Naive thymus-derived CD4-positive, alpha-beta T cell (primary cell): ENCODE data around the gene CDH13. TPM values are rescaled to one million over a fixed set of nuclear protein-coding genes. Genes with fewer than 3 reads are reported as not detected.

Source experiments
- ATAC-seq: fragments of 150-1000 bp; cut with Tn5 transposase; 2 replicates; pipeline ENCODE4 v1.10.0; 2021; ENCODE audit warnings: mild to moderate bottlenecking, moderate library complexity
- CTCF ChIA-PET: fragments of 350-600 bp; sonication (Branson Sonifier 250); formaldehyde crosslinking; loops from one replicate; lab custom pipeline; 2021; ENCODE audit warnings: antibody characterized with exemption; lab: Charles Lee
- POLR2A ChIA-PET: fragments of 350-600 bp; sonication (Branson Sonifier 250); formaldehyde crosslinking; loops from one replicate; lab custom pipeline; 2021; ENCODE audit warnings: antibody characterized with exemption, inconsistent platforms; lab: Charles Lee
- DNase-seq, 9 donors: peaks; one replicate each; pipeline versions ENCODE4 v3.0.0 to v3.0.0-alpha.2; 2020 to 2022; ENCODE audit warnings: mixed read lengths in 1 of 9
- H3K27ac ChIP-seq: one replicate; pipeline ENCODE4 v1.7.0; 2013; ENCODE audit warnings: mild to moderate bottlenecking, low read depth, low read length, moderate library complexity
- H3K27me3 ChIP-seq, 2 donors: one replicate each; pipeline ENCODE4 v1.7.0; 2013; ENCODE audit warnings: low read length in 2 of 2, mild to moderate bottlenecking in 2 of 2, moderate library complexity in 2 of 2; ENCODE audit not compliant: control insufficient read depth in 2 of 2, insufficient read depth in 2 of 2
- H3K36me3 ChIP-seq, 3 experiments: 1 replicate in 2 of 3; 2 replicates in 1 of 3; pipeline ENCODE4 v1.7.0; 2013; ENCODE audit warnings: low read length in 3 of 3, mild to moderate bottlenecking in 3 of 3, moderate library complexity in 1 of 3; ENCODE audit not compliant: insufficient read depth in 3 of 3, control insufficient read depth in 2 of 3
- H3K4me1 ChIP-seq, 2 donors: one replicate each; pipeline ENCODE4 v1.7.0; 2013; ENCODE audit warnings: low read length in 2 of 2, mild to moderate bottlenecking in 2 of 2, moderate library complexity in 1 of 2; ENCODE audit not compliant: control insufficient read depth in 2 of 2, insufficient read depth in 2 of 2
- H3K4me3 ChIP-seq: 2 replicates; pipeline ENCODE4 v1.7.0; 2013; ENCODE audit warnings: mild to moderate bottlenecking, low read length
- H3K9me3 ChIP-seq, 3 experiments: 1 replicate in 2 of 3; 2 replicates in 1 of 3; pipeline ENCODE4 v1.7.0; 2013; ENCODE audit warnings: low read length in 3 of 3; ENCODE audit not compliant: control insufficient read depth in 2 of 3
- H3K27ac Mint-ChIP-seq, 9 donors: one replicate each; pipeline ENCODE4 v1.8.0; 2020 to 2022; ENCODE audit warnings: mixed read lengths in 9 of 9, mild to moderate bottlenecking in 8 of 9, moderate library complexity in 5 of 9, inconsistent platforms in 2 of 9
- H3K27me3 Mint-ChIP-seq, 5 donors: one replicate each; pipeline ENCODE4 v1.8.0; 2021 to 2022; ENCODE audit warnings: mixed read lengths in 5 of 5, mild to moderate bottlenecking in 1 of 5
- H3K36me3 Mint-ChIP-seq, 5 donors: one replicate each; pipeline ENCODE4 v1.8.0; 2020 to 2022; ENCODE audit warnings: mixed read lengths in 5 of 5, mild to moderate bottlenecking in 3 of 5, inconsistent platforms in 1 of 5
- H3K4me1 Mint-ChIP-seq, 7 donors: one replicate each; pipeline ENCODE4 v1.8.0; 2020 to 2022; ENCODE audit warnings: mixed read lengths in 7 of 7, mild to moderate bottlenecking in 3 of 7, inconsistent platforms in 1 of 7
- H3K4me3 Mint-ChIP-seq, 10 donors: one replicate each; pipeline ENCODE4 v1.8.0; 2020 to 2022; ENCODE audit warnings: mild to moderate bottlenecking in 10 of 10, mixed read lengths in 10 of 10, moderate library complexity in 6 of 10, inconsistent platforms in 2 of 10
- H3K9me3 Mint-ChIP-seq, 11 donors: one replicate each; pipeline ENCODE4 v1.8.0; 2020 to 2022; ENCODE audit warnings: mixed read lengths in 11 of 11, mild to moderate bottlenecking in 4 of 11, inconsistent platforms in 1 of 11, moderate library complexity in 1 of 11
- intact Hi-C, 2 donors: fragments of 100-400 bp; cut with micrococcal nuclease; formaldehyde crosslinking; loops; one replicate each; pipeline ENCODE4 v1.15.1; 2023
- polyA plus RNA-seq, 2 donors: library from polyadenylated mRNA; unstranded; fragments of 300-500 nt; fragmentation: Illumina TruSeq; gene quantifications; one replicate each; pipeline ENCODE4 v1.2.3, GENCODE V29; 2021
- total RNA-seq, 6 experiments: library from RNA in 5 of 6; stranded (reverse) in 5 of 6; gene quantifications; 1 replicate in 5 of 6; 2 replicates in 1 of 6; pipeline ENCODE4 v1.2.3 and lab custom pipeline; 2021 to 2026

The CDH13 gene
- total and polyA plus RNA-seq, 7 experiments from 2014 or later = not detected

- Mint-ChIP-seq H3K27me3 (peaks cover 4 to 17% (median 9%) of the 10 kb centered on the region in 5 donors), H3K27ac (no peak overlapping the region), H3K4me3 (no peak overlapping the region), H3K9me3 (no peaks in the 10 kb centered on the region), H3K4me1 (peaks cover 0 to 6% (median 0%) of the 10 kb centered on the region in 7 donors), H3K36me3 (no peaks in the 10 kb centered on the region)
- DNase-seq (no peak), ATAC-seq (peak; percentile 53)
- intact Hi-C loops = no loop called here
- Histone ChIP-seq H3K9me3 (no peaks in the 10 kb centered on the region), H3K4me1 (no peaks in the 10 kb centered on the region), H3K27ac (no peak overlapping the region), H3K27me3 (no peaks in the 10 kb centered on the region), H3K36me3 (no peaks in the 10 kb centered on the region), H3K4me3 (no peak overlapping the region)
- ChIA-PET POLR2A (no interaction called here), CTCF (no interaction called here)
These were observed 1142.7 kb downstream of the CDH13 start for GRCh38 chr16:83769397-83770008.

- ChIA-PET CTCF (no interaction called here), POLR2A (no interaction called here)
- Histone ChIP-seq H3K36me3 (no peaks in the 10 kb centered on the region), H3K4me1 (no peaks in the 10 kb centered on the region), H3K27ac (no peak overlapping the region), H3K9me3 (no peaks in the 10 kb centered on the region), H3K27me3 (no peaks in the 10 kb centered on the region), H3K4me3 (no peak overlapping the region)
- Mint-ChIP-seq H3K4me3 (no peak overlapping the region), H3K9me3 (no peaks in the 10 kb centered on the region), H3K27ac (no peak overlapping the region), H3K4me1 (peaks cover 0 to 6% (median 0%) of the 10 kb centered on the region in 7 donors), H3K27me3 (peaks cover 4 to 26% (median 9%) of the 10 kb centered on the region in 5 donors), H3K36me3 (no peaks in the 10 kb centered on the region)
- DNase-seq (no peak), ATAC-seq (no peak)
- intact Hi-C loops = no loop called here
These were observed 1144.7 kb downstream of the CDH13 start for GRCh38 chr16:83771306-83771942.

GRCh38 chr16:83772806-83773205, 1146.0 kb downstream of the CDH13 start:
- H3K4me1 Mint-ChIP-seq = peaks cover 0 to 6% (median 0%) of the 10 kb centered on the region in 7 donors
- Histone ChIP-seq H3K27ac (no peak overlapping the region), H3K4me3 (no peak overlapping the region), H3K27me3 (no peaks in the 10 kb centered on the region), H3K4me1 (no peaks in the 10 kb centered on the region), H3K9me3 (no peaks in the 10 kb centered on the region), H3K36me3 (no peaks in the 10 kb centered on the region)
- no peak overlapping the region for H3K4me3 Mint-ChIP-seq
- no peaks in the 10 kb centered on the region for H3K36me3 Mint-ChIP-seq
- no peak for ATAC-seq
- H3K9me3 Mint-ChIP-seq = no peaks in the 10 kb centered on the region
- DNase-seq = no peak
- H3K27me3 Mint-ChIP-seq = peaks cover 4 to 28% (median 14%) of the 10 kb centered on the region in 5 donors
- ChIA-PET POLR2A (no interaction called here), CTCF (no interaction called here)
- no peak overlapping the region for H3K27ac Mint-ChIP-seq
- intact Hi-C loops = no loop called here

GRCh38 chr16:83774066-83774465, 1147.3 kb downstream of the CDH13 start:
- ChIA-PET POLR2A (no interaction called here), CTCF (interaction anchor here (0.6 kb wide), 1 partner anchor 273 kb away, joined by 3 read pairs; no protein-coding TSS in a partner anchor)
- H3K4me3 ChIP-seq = no peak overlapping the region
- H3K27ac ChIP-seq = no peak overlapping the region
- no peaks in the 10 kb centered on the region for H3K27me3 ChIP-seq
- Mint-ChIP-seq H3K9me3 (no peaks in the 10 kb centered on the region), H3K36me3 (no peaks in the 10 kb centered on the region), H3K4me3 (no peak overlapping the region), H3K27ac (no peak overlapping the region), H3K4me1 (peaks cover 0 to 6% (median 0%) of the 10 kb centered on the region in 7 donors), H3K27me3 (peaks cover 8 to 34% (median 14%) of the 10 kb centered on the region in 5 donors)
- H3K4me1 ChIP-seq = no peaks in the 10 kb centered on the region
- intact Hi-C loops = no loop called here
- no peak for DNase-seq
- ATAC-seq = peak; percentile 26
- no peaks in the 10 kb centered on the region for H3K9me3 ChIP-seq
- no peaks in the 10 kb centered on the region for H3K36me3 ChIP-seq

GRCh38 chr16:83776944-83777343, 1150.2 kb downstream of the CDH13 start:
- H3K27me3 Mint-ChIP-seq = peaks cover 8 to 28% (median 17%) of the 10 kb centered on the region in 5 donors

GRCh38 chr16:83779886-83780285, 1153.1 kb downstream of the CDH13 start:
- Mint-ChIP-seq H3K4me3 (no peak overlapping the region), H3K27me3 (peaks cover 8 to 28% (median 14%) of the 10 kb centered on the region in 5 donors), H3K9me3 (peaks cover 0 to 6% (median 0%) of the 10 kb centered on the region in 11 donors), H3K4me1 (no peaks in the 10 kb centered on the region), H3K27ac (no peak overlapping the region), H3K36me3 (peaks cover 0 to 3% (median 0%) of the 10 kb centered on the region in 5 donors)
- DNase-seq (no peak), ATAC-seq (no peak)
- intact Hi-C loops = no loop called here
- ChIA-PET CTCF (no interaction called here), POLR2A (no interaction called here)
- no peak overlapping the region for H3K4me3 ChIP-seq
- no peaks in the 10 kb centered on the region for H3K36me3 ChIP-seq
- H3K27me3 ChIP-seq = no peaks in the 10 kb centered on the region
- no peaks in the 10 kb centered on the region for H3K4me1 ChIP-seq
- H3K27ac ChIP-seq = no peak overlapping the region
- H3K9me3 ChIP-seq = no peaks in the 10 kb centered on the region

More at GRCh38 chr16:83776944-83777343, 1150.2 kb downstream of the CDH13 start:
- intact Hi-C loops = no loop called here
- Mint-ChIP-seq H3K4me3 (no peak overlapping the region), H3K4me1 (no peaks in the 10 kb centered on the region), H3K36me3 (no peaks in the 10 kb centered on the region), H3K27ac (no peak overlapping the region), H3K9me3 (no peaks in the 10 kb centered on the region)
- Histone ChIP-seq H3K4me3 (no peak overlapping the region), H3K27me3 (no peaks in the 10 kb centered on the region), H3K36me3 (no peaks in the 10 kb centered on the region), H3K9me3 (no peaks in the 10 kb centered on the region), H3K27ac (no peak overlapping the region), H3K4me1 (no peaks in the 10 kb centered on the region)
- DNase-seq (no peak), ATAC-seq (no peak)
- ChIA-PET POLR2A (no interaction called here), CTCF (no interaction called here)
